COR-L47 (cell line): ENCODE results near the gene STK24.
"Not testable (repeated sequence)": the region's sequence is repeated elsewhere in the genome, so short reads cannot be mapped to it uniquely, and the experiment has no call there.

Source experiments
- DNase-seq: peaks from one replicate; lab custom pipeline; 2025; lab: John Stamatoyannopoulos, UW

Gene STK24

GRCh38 chr13:98576963-98577835, at the start of gene STK24:
STK24 (minus strand) TSS chr13:98577107; CDS start chr13:98576786, 321 bp downstream.
- DNase-seq = peak; percentile 28

- peak; percentile 14 for DNase-seq
These were observed 49.5 kb upstream of the STK24 start for GRCh38 chr13:98626298-98626935.

GRCh38 chr13:98624589-98624988, 47.7 kb upstream of the STK24 start:
- not testable (repeated sequence) for DNase-seq

GRCh38 chr13:98622931-98623331, 46.0 kb upstream of the STK24 start:
- DNase-seq = no peak

- DNase-seq = no peak
These were observed 42.6 kb upstream of the STK24 start for GRCh38 chr13:98619556-98619955.

GRCh38 chr13:98615595-98615994, 38.7 kb upstream of the STK24 start:
- not testable (repeated sequence) for DNase-seq

GRCh38 chr13:98613591-98613990, 36.7 kb upstream of the STK24 start:
- DNase-seq = no peak

- DNase-seq = no peak
These were observed 32.8 kb upstream of the STK24 start for GRCh38 chr13:98609756-98610155.

GRCh38 chr13:98606296-98606695, 29.4 kb upstream of the STK24 start:
- no peak for DNase-seq

- no peak for DNase-seq
These were observed 22.8 kb upstream of the STK24 start for GRCh38 chr13:98599502-98600328.

GRCh38 chr13:98598043-98598442, 21.1 kb upstream of the STK24 start:
- no peak for DNase-seq

- DNase-seq = no peak
These were observed 18.2 kb upstream of the STK24 start for GRCh38 chr13:98595134-98595533.

- DNase-seq = no peak
These were observed 15.4 kb upstream of the STK24 start for GRCh38 chr13:98592362-98592732.

GRCh38 chr13:98591721-98592361, 14.9 kb upstream of the STK24 start:
- DNase-seq = no peak

- not testable (repeated sequence) for DNase-seq
These were observed 13.6 kb upstream of the STK24 start for GRCh38 chr13:98590471-98590870.

GRCh38 chr13:98589516-98589915, 12.6 kb upstream of the STK24 start:
- not testable (repeated sequence) for DNase-seq

GRCh38 chr13:98586400-98587345, 9.8 kb upstream of the STK24 start:
- DNase-seq = no peak

GRCh38 chr13:98585946-98586345, 9.0 kb upstream of the STK24 start:
- DNase-seq = no peak

GRCh38 chr13:98585398-98585754, 8.5 kb upstream of the STK24 start:
- no peak for DNase-seq

- no peak for DNase-seq
These were observed 7.9 kb upstream of the STK24 start for GRCh38 chr13:98584668-98585397.
